Peyer's patch (tissue), 4 donors: ENCODE results near the gene SLC12A8. TPM values are rescaled to one million over a fixed set of nuclear protein-coding genes. Genes with fewer than 3 reads are reported as not detected.

Experiments used
- DNase-seq, 3 donors: peaks; one replicate each; pipeline ENCODE4 v3.0.0-alpha.2; 2017 to 2019
- H3K27ac ChIP-seq, 4 donors: fragments of 200-600 bp; sonication (generic); one replicate each; pipeline ENCODE4 v1.5.1; 2016 to 2019
- H3K27me3 ChIP-seq, 2 donors: fragments of 200-600 bp; sonication (generic); one replicate each; pipeline ENCODE4 v1.5.1; 2019
- H3K36me3 ChIP-seq, 3 donors: fragments of 200-600 bp; sonication (generic); one replicate each; pipeline ENCODE4 v1.5.1; 2016 to 2019
- H3K4me1 ChIP-seq, 4 donors: fragments of 200-600 bp; sonication (generic); one replicate each; pipeline ENCODE4 v1.5.1; 2016 to 2019
- H3K4me3 ChIP-seq, 4 donors: fragments of 200-600 bp; sonication (generic); 1 replicate in 3 of 4; 2 replicates in 1 of 4; pipeline ENCODE4 v1.5.1; 2016 to 2019; ENCODE audit warnings: mild to moderate bottlenecking in 1 of 4
- H3K9me3 ChIP-seq, 4 donors: fragments of 200-600 bp; sonication (generic); one replicate each; pipeline ENCODE4 v1.5.1; 2016 to 2019; ENCODE audit warnings: mild to moderate bottlenecking in 1 of 4
- CTCF ChIP-seq, 6 experiments: fragments of 450-650 bp in 4 of 6; fragments of 200-600 bp in 2 of 6; sonication (generic) in 1 of 6; IDR thresholded peaks; one replicate each; pipeline ENCODE4 v1.5.1; 2017 to 2019; ENCODE audit warnings: antibody characterized with exemption in 6 of 6, mild to moderate bottlenecking in 3 of 6, moderate library complexity in 1 of 6
- POLR2A ChIP-seq, 2 donors: fragments of 450-650 bp; IDR thresholded peaks; one replicate each; pipeline ENCODE4 v1.5.1; 2017; ENCODE audit warnings: antibody characterized with exemption in 2 of 2, mild to moderate bottlenecking in 2 of 2, moderate library complexity in 2 of 2
- total RNA-seq, 4 donors: library from RNA; depleted of rRNA; stranded (reverse); fragments of >200 nt; gene quantifications; one replicate each; pipeline ENCODE4 v1.1.0, GENCODE V29; 2016

Gene SLC12A8
- total RNA-seq, 4 donors from 2014 or later = 24.2 to 31.4 (median 26.3) TPM

- DNase-seq = no peak
- Histone ChIP-seq H3K27me3 (no peaks in the 10 kb centered on the region), H3K9me3 (no peaks in the 10 kb centered on the region), H3K27ac (no peak overlapping the region), H3K4me1 (peaks cover 0 to 4% (median 0%) of the 10 kb centered on the region in 4 donors), H3K36me3 (no peaks in the 10 kb centered on the region), H3K4me3 (no peak overlapping the region)
- TF ChIP-seq POLR2A (IDR thresholded peaks at IDR 0.05) (no peak), CTCF (IDR thresholded peaks at IDR 0.05) (no peak)
Measured at GRCh38 chr3:125165948-125166553, 46.5 kb downstream of the SLC12A8 start.

GRCh38 chr3:125165189-125165947, 47.2 kb downstream of the SLC12A8 start:
- H3K27me3 ChIP-seq = no peaks in the 10 kb centered on the region
- no peak for TF ChIP-seq POLR2A (IDR thresholded peaks at IDR 0.05)
- TF ChIP-seq CTCF (IDR thresholded peaks at IDR 0.05) = peak in 4 of 6 experiments; percentile 29 to 46 (median 38)
- H3K36me3 ChIP-seq = no peaks in the 10 kb centered on the region
- DNase-seq = no peak
- no peaks in the 10 kb centered on the region for H3K9me3 ChIP-seq
- H3K27ac ChIP-seq = peak overlapping the region in 1 of 4 donors; percentile 21
- no peak overlapping the region for H3K4me3 ChIP-seq
- H3K4me1 ChIP-seq = peaks cover 0 to 4% (median 0%) of the 10 kb centered on the region in 4 donors

- Histone ChIP-seq H3K9me3 (no peaks in the 10 kb centered on the region), H3K27me3 (no peaks in the 10 kb centered on the region), H3K36me3 (no peaks in the 10 kb centered on the region), H3K4me3 (no peak overlapping the region), H3K27ac (no peak overlapping the region), H3K4me1 (peaks cover 0 to 4% (median 0%) of the 10 kb centered on the region in 4 donors)
- TF ChIP-seq CTCF (IDR thresholded peaks at IDR 0.05) (no peak), POLR2A (IDR thresholded peaks at IDR 0.05) (no peak)
- no peak for DNase-seq
Measured at GRCh38 chr3:125163739-125164601, 48.6 kb downstream of the SLC12A8 start.

- Histone ChIP-seq H3K4me1 (peaks cover 0 to 4% (median 0%) of the 10 kb centered on the region in 4 donors), H3K27ac (no peak overlapping the region), H3K9me3 (no peaks in the 10 kb centered on the region), H3K27me3 (no peaks in the 10 kb centered on the region), H3K36me3 (no peaks in the 10 kb centered on the region), H3K4me3 (no peak overlapping the region)
- no peak for DNase-seq
- no peak for TF ChIP-seq CTCF (IDR thresholded peaks at IDR 0.05)
- TF ChIP-seq POLR2A (IDR thresholded peaks at IDR 0.05) = no peak
Measured at GRCh38 chr3:125161607-125162219, 50.8 kb downstream of the SLC12A8 start.
